GM12878 (cell line): ENCODE data around the gene MAFG.

Source experiments
- CREB1 ChIP-seq: IDR thresholded peaks from 2 replicates; pipeline ENCODE4 v1.6.1; 2012; ENCODE audit warnings: low read depth, mild to moderate bottlenecking, inconsistent platforms
- NFYA ChIP-seq: IDR thresholded peaks from 2 replicates; pipeline ENCODE4 v1.6.1; 2011; ENCODE audit warnings: low read depth, mild to moderate bottlenecking, low read length, improper control_type of control experiment, borderline replicate concordance
- TF ChIP-seq, protein P1 (sequence below), 3 experiments: IDR thresholded peaks in 2 of 3; conservative IDR thresholded peaks in 1 of 3; 2 replicates each; pipeline ENCODE4 v1.5.1; 2011; ENCODE audit warnings: low read depth in 3 of 3, low read length in 3 of 3, mild to moderate bottlenecking in 3 of 3, control low read depth in 2 of 3, moderate library complexity in 2 of 3, inconsistent platforms in 1 of 3, mixed read lengths in 1 of 3; ENCODE audit not compliant: control insufficient read depth in 2 of 3, insufficient read depth in 1 of 3; ENCODE audit errors: extremely low read depth in 1 of 3
- TF ChIP-seq, protein P2 (sequence below): IDR thresholded peaks from 2 replicates; pipeline ENCODE4 v1.6.1; 2012; ENCODE audit warnings: mild to moderate bottlenecking, low read depth, low read length

DNA sequence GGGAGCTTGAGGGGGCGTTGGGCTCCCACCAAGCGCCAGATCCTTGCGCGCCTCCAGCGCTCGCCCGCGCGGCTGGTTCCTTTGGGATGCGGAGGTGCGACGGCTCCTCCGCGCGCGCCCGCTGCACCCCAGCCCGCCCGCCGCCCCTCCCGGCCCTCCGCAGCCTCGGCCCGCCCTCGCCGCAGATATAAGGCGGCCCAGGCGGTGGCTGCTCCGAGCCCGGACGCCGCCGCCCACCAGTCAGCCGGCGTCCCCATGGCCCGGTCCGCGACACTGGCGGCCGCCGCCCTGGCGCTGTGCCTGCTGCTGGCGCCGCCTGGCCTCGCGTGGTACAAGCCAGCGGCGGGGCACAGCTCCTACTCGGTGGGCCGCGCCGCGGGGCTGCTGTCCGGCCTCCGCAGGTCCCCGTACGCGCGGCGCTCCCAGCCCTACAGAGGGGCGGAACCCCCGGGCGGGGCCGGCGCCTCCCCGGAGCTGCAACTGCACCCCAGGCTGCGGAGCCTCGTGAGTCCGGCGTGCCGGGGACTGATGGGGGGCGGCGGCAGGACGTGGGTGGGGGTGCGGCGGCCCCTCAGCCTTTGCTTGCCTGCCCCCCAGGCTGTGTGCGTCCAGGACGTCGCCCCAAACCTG is 25.4 kb downstream of the MAFG start, which contains the start of gene NPB:
- TF ChIP-seq, protein P1, sequence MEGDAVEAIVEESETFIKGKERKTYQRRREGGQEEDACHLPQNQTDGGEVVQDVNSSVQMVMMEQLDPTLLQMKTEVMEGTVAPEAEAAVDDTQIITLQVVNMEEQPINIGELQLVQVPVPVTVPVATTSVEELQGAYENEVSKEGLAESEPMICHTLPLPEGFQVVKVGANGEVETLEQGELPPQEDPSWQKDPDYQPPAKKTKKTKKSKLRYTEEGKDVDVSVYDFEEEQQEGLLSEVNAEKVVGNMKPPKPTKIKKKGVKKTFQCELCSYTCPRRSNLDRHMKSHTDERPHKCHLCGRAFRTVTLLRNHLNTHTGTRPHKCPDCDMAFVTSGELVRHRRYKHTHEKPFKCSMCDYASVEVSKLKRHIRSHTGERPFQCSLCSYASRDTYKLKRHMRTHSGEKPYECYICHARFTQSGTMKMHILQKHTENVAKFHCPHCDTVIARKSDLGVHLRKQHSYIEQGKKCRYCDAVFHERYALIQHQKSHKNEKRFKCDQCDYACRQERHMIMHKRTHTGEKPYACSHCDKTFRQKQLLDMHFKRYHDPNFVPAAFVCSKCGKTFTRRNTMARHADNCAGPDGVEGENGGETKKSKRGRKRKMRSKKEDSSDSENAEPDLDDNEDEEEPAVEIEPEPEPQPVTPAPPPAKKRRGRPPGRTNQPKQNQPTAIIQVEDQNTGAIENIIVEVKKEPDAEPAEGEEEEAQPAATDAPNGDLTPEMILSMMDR (IDR thresholded peaks at IDR 0.05 in 2 of 3, conservative IDR thresholded peaks at IDR 0.05 in 1 of 3; ENCODE audit: control insufficient read depth in 2 of 3, extremely low read depth in 1 of 3, insufficient read depth in 1 of 3, low read depth in 3 of 3, low read length in 3 of 3): no peak
- TF ChIP-seq NFYA: no peak
- TF ChIP-seq CREB1: no peak
- TF ChIP-seq, protein P2, sequence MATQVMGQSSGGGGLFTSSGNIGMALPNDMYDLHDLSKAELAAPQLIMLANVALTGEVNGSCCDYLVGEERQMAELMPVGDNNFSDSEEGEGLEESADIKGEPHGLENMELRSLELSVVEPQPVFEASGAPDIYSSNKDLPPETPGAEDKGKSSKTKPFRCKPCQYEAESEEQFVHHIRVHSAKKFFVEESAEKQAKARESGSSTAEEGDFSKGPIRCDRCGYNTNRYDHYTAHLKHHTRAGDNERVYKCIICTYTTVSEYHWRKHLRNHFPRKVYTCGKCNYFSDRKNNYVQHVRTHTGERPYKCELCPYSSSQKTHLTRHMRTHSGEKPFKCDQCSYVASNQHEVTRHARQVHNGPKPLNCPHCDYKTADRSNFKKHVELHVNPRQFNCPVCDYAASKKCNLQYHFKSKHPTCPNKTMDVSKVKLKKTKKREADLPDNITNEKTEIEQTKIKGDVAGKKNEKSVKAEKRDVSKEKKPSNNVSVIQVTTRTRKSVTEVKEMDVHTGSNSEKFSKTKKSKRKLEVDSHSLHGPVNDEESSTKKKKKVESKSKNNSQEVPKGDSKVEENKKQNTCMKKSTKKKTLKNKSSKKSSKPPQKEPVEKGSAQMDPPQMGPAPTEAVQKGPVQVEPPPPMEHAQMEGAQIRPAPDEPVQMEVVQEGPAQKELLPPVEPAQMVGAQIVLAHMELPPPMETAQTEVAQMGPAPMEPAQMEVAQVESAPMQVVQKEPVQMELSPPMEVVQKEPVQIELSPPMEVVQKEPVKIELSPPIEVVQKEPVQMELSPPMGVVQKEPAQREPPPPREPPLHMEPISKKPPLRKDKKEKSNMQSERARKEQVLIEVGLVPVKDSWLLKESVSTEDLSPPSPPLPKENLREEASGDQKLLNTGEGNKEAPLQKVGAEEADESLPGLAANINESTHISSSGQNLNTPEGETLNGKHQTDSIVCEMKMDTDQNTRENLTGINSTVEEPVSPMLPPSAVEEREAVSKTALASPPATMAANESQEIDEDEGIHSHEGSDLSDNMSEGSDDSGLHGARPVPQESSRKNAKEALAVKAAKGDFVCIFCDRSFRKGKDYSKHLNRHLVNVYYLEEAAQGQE: no peak
